ENCODE data around the gene PROM1. TPM values are rescaled to one million over a fixed set of nuclear protein-coding genes. Genes with fewer than 3 reads are reported as not detected.

PROM1 gene
- total and polyA plus RNA-seq, 2 of the 8 experiments (the other 6 are each of a cell fraction or from before 2014, with no cell fraction given) = 36.0 to 59.7 TPM

GRCh38 chr4:15953625-15954024 is 130.2 kb downstream of the PROM1 start:
- H3K27me3 ChIP-seq (replicated peaks in 1 of 4; ENCODE audit: control insufficient read depth in 3 of 4, extremely low read depth in 1 of 4, insufficient read depth in 3 of 4, low read length in 3 of 4) = no peaks in the 10 kb centered on the region
- no peaks in the 10 kb centered on the region for H3K79me1 ChIP-seq (ENCODE audit: low read depth, low read length)
- H3K4me3 ChIP-seq (ENCODE audit: extremely low read depth in 1 of 4, insufficient read depth in 2 of 4, low read depth in 3 of 4, low read length in 4 of 4) = no peak overlapping the region
- no peak overlapping the region for H2BK20ac ChIP-seq (ENCODE audit: low read length)
- H3K4me1 ChIP-seq (replicated peaks in 1 of 4; ENCODE audit: control insufficient read depth in 3 of 4, insufficient read depth in 4 of 4, low read length in 3 of 4) = peaks cover 0 to 4% (median under 1%) of the 10 kb centered on the region in 4 experiments; a peak in 2 of 7 replicates
- H4K20me1 ChIP-seq (replicated peaks in 1 of 2; ENCODE audit: control insufficient read depth in 1 of 2, insufficient read depth in 2 of 2, low read length in 2 of 2) = no peaks in the 10 kb centered on the region
- no peak overlapping the region for H3K4ac ChIP-seq (replicated peaks; ENCODE audit: insufficient read length, low read depth, low read length)
- no peaks in the 10 kb centered on the region for H3K23me2 ChIP-seq (ENCODE audit: low read depth, low read length)
- no peak overlapping the region for H2AFZ ChIP-seq (ENCODE audit: low read length)
- no peaks in the 10 kb centered on the region for H3K79me2 ChIP-seq (ENCODE audit: control insufficient read depth in 1 of 2, insufficient read depth in 2 of 2, low read length in 2 of 2)
- POLR2A ChIA-PET (ENCODE audit: partially characterized antibody) = interaction anchor here (0.6 kb wide), 1 partner anchor 811 kb away, joined by 4 read pairs; no protein-coding TSS in a partner anchor
- H3K4me2 ChIP-seq (ENCODE audit: insufficient read depth in 1 of 2, low read depth in 2 of 2, low read length in 2 of 2) = no peak overlapping the region
- H4K8ac ChIP-seq (ENCODE audit: extremely low read depth, insufficient read depth, low read length) = no peak overlapping the region
- no peak overlapping the region for H3K14ac ChIP-seq (ENCODE audit: insufficient read length)
- no peak overlapping the region for H2AK5ac ChIP-seq (ENCODE audit: low read depth, low read length)
- H2BK15ac ChIP-seq (ENCODE audit: low read length) = no peak overlapping the region
- H3K23ac ChIP-seq (ENCODE audit: insufficient read length) = no peak overlapping the region
- TF ChIP-seq JUN (IDR thresholded peaks at IDR 0.05; ENCODE audit: low read depth, low read length) = no peak
- H3K9me3 ChIP-seq (ENCODE audit: insufficient read depth in 2 of 2, low read depth in 1 of 2, low read length in 1 of 2) = peaks cover 0 to 13% of the 10 kb centered on the region in 2 experiments; a peak in 2 of 4 replicates
- no peak for DNase-seq (ENCODE audit: low read depth in 1 of 2, low spot score in 2 of 2)
- no peak overlapping the region for H4K5ac ChIP-seq (ENCODE audit: insufficient read length, low read depth, low read length)
- H4K91ac ChIP-seq (replicated peaks; ENCODE audit: insufficient read length, low read length) = no peak overlapping the region
- H3K18ac ChIP-seq (ENCODE audit: extremely low read depth, low read length) = no peak overlapping the region
- no peak overlapping the region for H2BK5ac ChIP-seq (ENCODE audit: low read depth, low read length)
- no peak overlapping the region for H3K9ac ChIP-seq (replicated peaks in 1 of 4; ENCODE audit: extremely low read depth in 1 of 4, low read depth in 3 of 4, low read length in 3 of 4)
- WGBS, 2 experiments (ENCODE audit: extremely low coverage in 1 of 2, insufficient coverage in 1 of 2, insufficient read length in 1 of 2, insufficient replicate concordance in 2 of 2, low coverage in 1 of 2, low lambda C conversion rate in 2 of 2, missing lambda C conversion rate in 1 of 2) = 94% methylated on average over 5 of the region's 5 CpGs; no CpG with 5 or more reads in 1 of the 2 experiments
- H2BK12ac ChIP-seq (ENCODE audit: low read depth, low read length) = no peak overlapping the region
- CTCF ChIA-PET (ENCODE audit: partially characterized antibody) = interaction anchor here (1.0 to 6.2 kb wide), 9 partner anchors 9 to 474 kb away, joined by 3 to 64 read pairs (median 4); partner anchors contain the start of gene FGFBP1
- no peak overlapping the region for H2BK120ac ChIP-seq (replicated peaks; ENCODE audit: low read depth, low read length)
- no peak overlapping the region for H3K27ac ChIP-seq (ENCODE audit: low read depth, low read length)
- no peak for FAIRE-seq
- H3K36me3 ChIP-seq (ENCODE audit: control insufficient read depth in 2 of 4, insufficient read depth in 4 of 4, low read length in 3 of 4) = no peaks in the 10 kb centered on the region
- no peak overlapping the region for H3K56ac ChIP-seq (replicated peaks; ENCODE audit: insufficient read length, low read depth, low read length)

Measured in H1 (cell line).